Skin epidermis (tissue), 12 donors: Measurements from ENCODE around the gene FSTL5.

Source experiments
- H3K27ac ChIP-seq, 21 experiments: fragments of 200-600 bp; sonication (generic) in 11 of 21; one replicate each; pipeline ENCODE4 v1.5.0; 2020; ENCODE audit warnings: mild to moderate bottlenecking in 3 of 21, inconsistent platforms in 2 of 21, moderate library complexity in 2 of 21
- H3K4me3 ChIP-seq, 7 experiments: fragments of 200-600 bp; sonication (generic) in 2 of 7; one replicate each; pipeline ENCODE4 v1.5.0; 2020; ENCODE audit warnings: inconsistent platforms in 2 of 7, mild to moderate bottlenecking in 2 of 7, moderate library complexity in 1 of 7

FSTL5 gene

GRCh38 chr4:161883157-161883556, 280.6 kb downstream of the FSTL5 start:
- no peak overlapping the region for H3K4me3 ChIP-seq
- no peak overlapping the region for H3K27ac ChIP-seq

GRCh38 chr4:161881370-161881769, 282.4 kb downstream of the FSTL5 start:
- H3K27ac ChIP-seq: no peak overlapping the region
- H3K4me3 ChIP-seq: no peak overlapping the region

- no peak overlapping the region for H3K4me3 ChIP-seq
Measured at GRCh38 chr4:161869511-161869910, 294.3 kb downstream of the FSTL5 start.

GRCh38 chr4:161856711-161857326, 307.0 kb downstream of the FSTL5 start:
- Histone ChIP-seq H3K4me3 (no peak overlapping the region), H3K27ac (no peak overlapping the region)

More at GRCh38 chr4:161869511-161869910, 294.3 kb downstream of the FSTL5 start:
- H3K27ac ChIP-seq: no peak overlapping the region

- no peak overlapping the region for H3K4me3 ChIP-seq
- no peak overlapping the region for H3K27ac ChIP-seq
Measured at GRCh38 chr4:161850631-161851030, 313.2 kb downstream of the FSTL5 start.

- H3K27ac ChIP-seq: no peak overlapping the region
Measured at GRCh38 chr4:161841759-161842158, 322.0 kb downstream of the FSTL5 start.

GRCh38 chr4:161829591-161829990, 334.2 kb downstream of the FSTL5 start:
- no peak overlapping the region for H3K27ac ChIP-seq
- no peak overlapping the region for H3K4me3 ChIP-seq

More at GRCh38 chr4:161841759-161842158, 322.0 kb downstream of the FSTL5 start:
- no peak overlapping the region for H3K4me3 ChIP-seq

- Histone ChIP-seq H3K4me3 (no peak overlapping the region), H3K27ac (no peak overlapping the region)
Measured at GRCh38 chr4:161828061-161828460, 335.7 kb downstream of the FSTL5 start.

- Histone ChIP-seq H3K27ac (no peak overlapping the region), H3K4me3 (no peak overlapping the region)
Measured at GRCh38 chr4:161827013-161827412, 336.8 kb downstream of the FSTL5 start.

GRCh38 chr4:161823450-161823849, 340.4 kb downstream of the FSTL5 start:
- H3K27ac ChIP-seq: no peak overlapping the region
- no peak overlapping the region for H3K4me3 ChIP-seq

GRCh38 chr4:161822174-161822573, 341.6 kb downstream of the FSTL5 start:
- no peak overlapping the region for H3K4me3 ChIP-seq
- no peak overlapping the region for H3K27ac ChIP-seq

- H3K4me3 ChIP-seq: no peak overlapping the region
- H3K27ac ChIP-seq: no peak overlapping the region
Measured at GRCh38 chr4:161817914-161818313, 345.9 kb downstream of the FSTL5 start.

GRCh38 chr4:161816958-161817357, 346.8 kb downstream of the FSTL5 start:
- Histone ChIP-seq H3K27ac (no peak overlapping the region), H3K4me3 (no peak overlapping the region)

- H3K27ac ChIP-seq: no peak overlapping the region
- no peak overlapping the region for H3K4me3 ChIP-seq
Measured at GRCh38 chr4:161815841-161816240, 348.0 kb downstream of the FSTL5 start.

GRCh38 chr4:161813889-161814288, 349.9 kb downstream of the FSTL5 start:
- Histone ChIP-seq H3K27ac (no peak overlapping the region), H3K4me3 (no peak overlapping the region)

GRCh38 chr4:161813389-161813788, 350.4 kb downstream of the FSTL5 start:
- no peak overlapping the region for H3K27ac ChIP-seq
- H3K4me3 ChIP-seq: no peak overlapping the region

GRCh38 chr4:161803171-161803570, 360.6 kb downstream of the FSTL5 start:
- Histone ChIP-seq H3K4me3 (no peak overlapping the region), H3K27ac (no peak overlapping the region)

- no peak overlapping the region for H3K4me3 ChIP-seq
Measured at GRCh38 chr4:161799710-161800109, 364.1 kb downstream of the FSTL5 start.

GRCh38 chr4:161792991-161793390, 370.8 kb downstream of the FSTL5 start:
- no peak overlapping the region for H3K4me3 ChIP-seq
- no peak overlapping the region for H3K27ac ChIP-seq

More at GRCh38 chr4:161799710-161800109, 364.1 kb downstream of the FSTL5 start:
- H3K27ac ChIP-seq: no peak overlapping the region

GRCh38 chr4:161791796-161792556, 371.8 kb downstream of the FSTL5 start:
- no peak overlapping the region for H3K4me3 ChIP-seq
- H3K27ac ChIP-seq: no peak overlapping the region

GRCh38 chr4:161767116-161767515, 396.7 kb downstream of the FSTL5 start:
- no peak overlapping the region for H3K27ac ChIP-seq
- no peak overlapping the region for H3K4me3 ChIP-seq
